HepG2 (cell line): ENCODE measurements around the gene TEAD3. TPM values are rescaled to one million over a fixed set of nuclear protein-coding genes. Genes with fewer than 3 reads are reported as not detected.

Experiments used
- microRNA-seq: library from miRNA; unstranded; fragments of <30 nt; microRNA quantifications from one replicate; pipeline ENCODE4, GENCODE V29; 2020
- polyA plus RNA-seq, 8 experiments: library from polyadenylated mRNA; depleted of rRNA in 3 of 8; stranded (reverse) in 7 of 8; unstranded in 1 of 8; fragments of >200 nt; fragmentation: Illumina TruSeq in 4 of 8; extraction: Trizol in 4 of 8; gene quantifications; 2 replicates each; pipeline versions ENCODE4 v1.2.1 to v1.2.3, GENCODE V29; 2011 to 2016; ENCODE audit warnings: low read depth in 4 of 8, missing spikeins in 1 of 8, mixed read lengths in 1 of 8; ENCODE audit not compliant: insufficient read depth in 1 of 8
- small RNA-seq, 3 experiments: library from RNA; depleted of rRNA; stranded (forward); fragments of <200 nt; gene quantifications; one replicate each; pipeline ENCODE3, GENCODE V24; 2012; ENCODE audit warnings: low read depth in 2 of 3, low replicate concordance in 1 of 3; ENCODE audit not compliant: insufficient read length in 3 of 3, insufficient read depth in 2 of 3
- total RNA-seq, 5 experiments: library from RNA; depleted of rRNA; stranded (reverse); fragments of >200 nt; fragmentation: Illumina TruSeq; extraction: Trizol; gene quantifications; 2 replicates each; pipeline ENCODE4 v1.2.3, GENCODE V29; 2016; ENCODE audit warnings: low read depth in 1 of 5

The TEAD3 gene
- total and polyA plus RNA-seq, 2 of the 13 experiments (the other 11 are each of a cell fraction or from before 2014, with no cell fraction given), result 15.1 to 16.5 TPM

Small RNAs within 50 kb of the gene (microRNA-seq; reads per million reads assigned to microRNA genes)
- 3.9 reads per million, percentile 27 among the genes with 10 or more reads in this experiment for gene MIR7111

Small RNAs within 50 kb of the gene (small RNA-seq; reads per million reads assigned to genes)
- gene MIR7111, result 0 to 0.97 (median 0.10) reads per million in 3 experiments

Other genes with a start within 250 kb of the TEAD3 start
- 11.8 and 13.2 TPM in 2 replicates for gene ZNF76, start 237.3 kb downstream of the TEAD3 start, total RNA-seq (2016; rRNA removed; fragmentation: Illumina TruSeq; extraction: Trizol)
- gene ZNF76, start 237.3 kb downstream of the TEAD3 start, polyA plus RNA-seq (2011; rRNA removed), result 26.4 and 28.2 TPM in 2 replicates
- gene DEF6, start 199.3 kb downstream of the TEAD3 start, total RNA-seq (2016; rRNA removed; fragmentation: Illumina TruSeq; extraction: Trizol), result 9.6 and 10.0 TPM in 2 replicates
- 5.2 and 7.4 TPM in 2 replicates for gene DEF6, start 199.3 kb downstream of the TEAD3 start, polyA plus RNA-seq (2011; rRNA removed)
- gene PPARD, start 154.5 kb downstream of the TEAD3 start, total RNA-seq (2016; rRNA removed; fragmentation: Illumina TruSeq; extraction: Trizol), result 5.8 and 6.1 TPM in 2 replicates
- 13.3 and 16.2 TPM in 2 replicates for gene PPARD, start 154.5 kb downstream of the TEAD3 start, polyA plus RNA-seq (2011; rRNA removed)
- gene FANCE, start 44.7 kb downstream of the TEAD3 start, total RNA-seq (2016; rRNA removed; fragmentation: Illumina TruSeq; extraction: Trizol), result 9.7 and 11.2 TPM in 2 replicates
- gene FANCE, start 44.7 kb downstream of the TEAD3 start, polyA plus RNA-seq (2011; rRNA removed), result 7.1 and 7.9 TPM in 2 replicates
- gene RPL10A, start 28.7 kb downstream of the TEAD3 start, total RNA-seq (2016; rRNA removed; fragmentation: Illumina TruSeq; extraction: Trizol), result 1,854 and 2,285 TPM in 2 replicates
- 2,253 and 2,726 TPM in 2 replicates for gene RPL10A, start 28.7 kb downstream of the TEAD3 start, polyA plus RNA-seq (2011; rRNA removed)
- not detected in 2 replicates for gene TULP1, start 15.8 kb upstream of the TEAD3 start, total RNA-seq (2016; rRNA removed; fragmentation: Illumina TruSeq; extraction: Trizol)
- gene TULP1, start 15.8 kb upstream of the TEAD3 start, polyA plus RNA-seq (2011; rRNA removed), result not detected in 2 replicates
- gene FKBP5, start 191.8 kb upstream of the TEAD3 start, total RNA-seq (2016; rRNA removed; fragmentation: Illumina TruSeq; extraction: Trizol), result 17.4 and 30.9 TPM in 2 replicates
- gene FKBP5, start 191.8 kb upstream of the TEAD3 start, polyA plus RNA-seq (2011; rRNA removed), result 6.9 and 8.0 TPM in 2 replicates
- gene ARMC12, start 240.0 kb upstream of the TEAD3 start, total RNA-seq (2016; rRNA removed; fragmentation: Illumina TruSeq; extraction: Trizol), result not detected in 2 replicates
- gene ARMC12, start 240.0 kb upstream of the TEAD3 start, polyA plus RNA-seq (2011; rRNA removed), result 1.3 and 1.4 TPM in 2 replicates